ENCODE measurements around the gene NEUROD2.

The NEUROD2 gene

DNA sequence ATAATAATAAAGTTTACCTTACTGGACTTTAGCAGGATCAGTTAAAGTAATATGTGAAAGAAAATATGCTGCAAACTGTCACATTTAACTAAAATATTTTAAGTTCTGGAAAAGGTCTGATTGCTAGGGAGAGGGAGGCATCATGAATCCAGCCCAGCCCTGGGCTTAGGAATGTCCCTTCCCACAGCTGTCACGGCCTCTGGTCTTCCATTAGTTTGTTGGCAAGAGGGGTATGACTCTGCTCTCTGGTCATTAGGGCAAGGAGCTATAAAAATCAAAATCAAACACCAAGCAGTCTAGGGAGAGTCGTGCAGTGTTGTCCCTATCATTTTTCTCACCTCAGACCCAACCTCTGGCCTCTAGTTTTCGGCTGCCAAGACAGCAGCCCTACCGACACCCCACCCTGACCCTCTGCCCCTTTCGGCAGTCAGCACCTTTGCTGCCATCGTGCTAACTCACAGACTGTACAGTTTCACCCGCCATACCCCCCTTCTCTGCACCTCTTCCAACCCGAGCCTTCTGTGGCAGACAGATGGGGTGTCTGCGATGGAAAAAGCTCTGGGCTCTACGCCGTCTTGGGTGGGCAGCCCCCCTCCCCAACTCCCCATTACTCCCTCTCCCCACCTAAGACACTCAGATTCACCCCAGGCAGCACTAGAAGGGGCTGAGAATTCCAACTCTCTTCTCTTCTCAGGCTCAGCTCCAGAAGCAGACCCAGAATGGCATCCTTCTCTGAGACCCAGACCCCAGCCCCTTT is 41.4 kb downstream of the NEUROD2 start:
- Mint-ChIP-seq H3K4me1 (no peaks in the 10 kb centered on the region), H3K4me3 (no peak overlapping the region), H3K27me3 (no peaks in the 10 kb centered on the region), H3K36me3 (peaks cover 34% of the 10 kb centered on the region), H3K27ac (no peak overlapping the region), H3K9me3 (peaks cover 4% of the 10 kb centered on the region)

DNA sequence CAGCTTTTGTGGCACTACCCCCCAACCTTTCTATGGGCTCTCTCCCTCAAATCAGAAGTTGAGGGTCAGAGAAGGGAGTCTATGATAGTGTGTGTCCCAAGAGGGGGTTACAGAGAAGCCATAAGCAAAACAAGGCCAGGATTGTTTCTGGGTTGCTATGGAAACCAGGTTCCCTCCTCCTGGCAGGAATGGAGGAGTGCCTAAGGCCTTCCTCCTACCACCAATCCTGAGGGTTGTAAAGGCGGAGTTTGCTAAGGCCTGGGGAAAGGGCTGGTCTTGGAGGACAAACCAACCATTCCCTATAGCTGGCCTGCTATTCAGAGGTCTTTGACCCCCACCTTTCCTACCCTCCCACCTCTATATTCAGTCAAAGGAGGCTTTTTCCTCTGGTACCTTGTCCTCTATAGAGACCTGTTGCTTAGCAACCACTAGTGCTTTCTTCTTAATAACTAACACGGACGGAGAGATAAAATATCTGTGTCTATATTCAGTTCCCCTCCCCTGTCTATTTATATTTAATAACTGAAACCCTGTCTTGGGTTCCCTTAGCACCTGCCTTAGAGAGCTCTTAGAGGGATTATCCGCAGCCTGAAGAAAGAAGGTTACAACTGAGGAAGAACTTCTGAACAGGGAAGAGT is 43.4 kb downstream of the NEUROD2 start:
- Mint-ChIP-seq H3K27me3 (no peaks in the 10 kb centered on the region), H3K4me1 (no peaks in the 10 kb centered on the region), H3K9me3 (no peaks in the 10 kb centered on the region), H3K27ac (no peak overlapping the region), H3K36me3 (peaks cover 28% of the 10 kb centered on the region), H3K4me3 (no peak overlapping the region)

DNA sequence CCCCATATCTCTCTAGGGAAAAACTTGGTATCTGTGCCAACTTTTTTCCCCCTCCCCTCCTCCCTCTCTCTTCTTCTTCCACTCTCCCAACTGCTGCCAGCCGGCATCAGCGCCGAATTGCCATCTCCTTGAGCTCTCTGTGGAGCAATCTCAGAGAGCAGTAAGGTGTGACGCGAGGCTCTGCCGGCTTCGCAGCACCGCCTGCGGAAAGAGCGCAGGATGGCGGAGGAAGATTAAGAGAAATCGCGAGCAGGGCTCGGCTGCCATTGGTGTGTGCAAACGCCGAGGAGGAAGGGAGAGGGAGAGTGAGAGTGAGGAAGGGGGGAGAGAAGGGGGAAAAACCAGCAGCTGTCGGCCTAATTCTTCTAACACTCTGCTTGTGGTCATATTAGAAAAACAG is 44.2 kb downstream of the NEUROD2 start:
- no peaks in the 10 kb centered on the region for H3K9me3 Mint-ChIP-seq
- H3K4me1 Mint-ChIP-seq: no peaks in the 10 kb centered on the region
- H3K27me3 Mint-ChIP-seq: no peaks in the 10 kb centered on the region
- H3K36me3 Mint-ChIP-seq: peaks cover 27% of the 10 kb centered on the region
- H3K27ac Mint-ChIP-seq: no peak overlapping the region
- no peak overlapping the region for H3K4me3 Mint-ChIP-seq

DNA sequence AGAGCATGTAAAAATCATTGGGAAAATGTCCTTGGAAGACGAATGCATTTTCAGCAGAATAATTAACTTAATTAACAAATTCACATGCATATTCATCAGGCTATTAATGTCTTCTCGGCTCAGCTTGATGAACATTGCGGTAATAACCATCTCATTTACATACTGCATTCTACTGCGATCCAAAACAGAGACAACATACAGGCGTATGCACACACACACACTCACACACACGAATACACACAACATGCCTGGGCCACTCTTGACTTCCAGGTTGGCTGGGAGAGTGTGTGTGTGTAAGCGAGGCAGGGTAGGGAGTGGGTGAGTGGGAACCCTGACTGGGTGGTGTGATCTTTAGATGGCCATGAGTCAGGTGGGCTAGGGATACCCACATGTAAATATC is 44.7 kb downstream of the NEUROD2 start:
- H3K9me3 Mint-ChIP-seq: no peaks in the 10 kb centered on the region
- H3K27ac Mint-ChIP-seq: no peak overlapping the region
- no peak overlapping the region for H3K4me3 Mint-ChIP-seq
- no peaks in the 10 kb centered on the region for H3K4me1 Mint-ChIP-seq
- peaks cover 27% of the 10 kb centered on the region for H3K36me3 Mint-ChIP-seq
- H3K27me3 Mint-ChIP-seq: no peaks in the 10 kb centered on the region

DNA sequence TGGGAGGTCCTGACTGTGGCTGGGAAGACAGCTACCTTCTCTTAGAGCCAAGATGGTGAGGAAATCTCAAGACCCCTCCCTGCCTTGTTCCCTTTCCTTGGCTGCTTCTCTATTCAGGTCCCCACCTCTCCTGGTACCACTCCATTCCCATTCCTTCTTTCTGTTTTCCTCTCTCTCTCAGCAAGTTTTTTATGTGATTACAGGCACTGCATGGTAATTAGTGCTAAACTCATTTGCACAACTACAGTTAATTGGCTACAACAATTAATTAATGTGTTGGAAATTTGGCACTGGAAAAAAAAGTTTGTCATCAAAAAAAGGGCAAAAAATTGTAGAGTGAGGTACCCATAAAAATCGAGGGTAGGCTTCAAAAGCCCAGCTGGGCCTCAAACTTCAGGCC is 45.3 kb downstream of the NEUROD2 start:
- H3K27me3 Mint-ChIP-seq: no peaks in the 10 kb centered on the region
- H3K36me3 Mint-ChIP-seq: peaks cover 25% of the 10 kb centered on the region
- H3K9me3 Mint-ChIP-seq: no peaks in the 10 kb centered on the region
- no peaks in the 10 kb centered on the region for H3K4me1 Mint-ChIP-seq
- no peak overlapping the region for H3K27ac Mint-ChIP-seq
- H3K4me3 Mint-ChIP-seq: no peak overlapping the region

DNA sequence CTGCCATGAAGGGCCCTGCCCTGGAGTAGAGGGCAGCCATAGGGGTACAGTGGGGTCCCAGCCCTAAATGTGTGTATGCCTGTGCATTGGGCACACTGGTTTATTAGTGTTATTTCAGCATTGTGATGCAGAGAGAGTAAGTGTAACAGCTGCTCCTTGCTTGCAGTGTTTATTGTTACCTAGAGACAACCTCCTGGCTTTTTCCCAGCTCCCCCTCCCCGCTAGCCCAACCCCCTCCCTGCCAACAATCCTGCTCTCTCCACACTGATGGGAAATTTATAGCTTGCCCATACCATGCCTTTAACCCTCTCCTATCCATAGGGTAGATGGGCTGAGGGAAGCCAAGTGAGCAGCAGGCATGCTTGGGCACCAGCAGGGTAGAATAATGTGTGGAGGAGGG is 51.3 kb downstream of the NEUROD2 start:
- H3K9me3 Mint-ChIP-seq: no peaks in the 10 kb centered on the region
- H3K4me1 Mint-ChIP-seq: no peaks in the 10 kb centered on the region
- H3K36me3 Mint-ChIP-seq: peaks cover 24% of the 10 kb centered on the region
- H3K4me3 Mint-ChIP-seq: no peak overlapping the region
- no peaks in the 10 kb centered on the region for H3K27me3 Mint-ChIP-seq
- no peak overlapping the region for H3K27ac Mint-ChIP-seq

DNA sequence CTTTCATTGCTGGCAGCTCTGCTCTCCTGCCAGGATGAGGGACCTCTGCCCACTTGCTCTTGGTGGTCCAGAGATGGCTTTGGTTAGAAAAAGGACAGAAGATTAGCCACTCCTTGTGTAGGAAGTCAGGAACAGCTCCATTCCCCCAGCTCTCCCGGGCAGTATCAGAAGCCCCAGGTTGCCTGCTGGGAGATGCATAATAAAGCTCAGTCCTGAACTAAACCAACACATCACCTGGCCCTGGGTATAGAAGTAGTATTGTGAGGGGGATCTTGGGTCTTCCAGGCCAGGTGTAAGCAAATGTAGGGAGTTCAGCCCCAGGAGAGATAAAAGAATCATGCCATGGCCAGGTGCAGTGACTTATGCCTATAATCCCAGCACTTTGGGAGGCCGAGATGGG is 52.4 kb downstream of the NEUROD2 start:
- Mint-ChIP-seq H3K27me3 (no peaks in the 10 kb centered on the region), H3K4me1 (no peaks in the 10 kb centered on the region), H3K4me3 (no peak overlapping the region), H3K9me3 (no peaks in the 10 kb centered on the region), H3K27ac (no peak overlapping the region), H3K36me3 (peaks cover 25% of the 10 kb centered on the region)

Data from activated naive CD4-positive, alpha-beta T cell treated with anti-CD3 and anti-CD28 coated beads, Interleukin-2, amount 50 U/mL, for 24 hours (primary cell).